Peyer's patch (tissue), 4 donors: ENCODE results near the gene ELOVL7. TPM values are rescaled to one million over a fixed set of nuclear protein-coding genes. Genes with fewer than 3 reads are reported as not detected.
A peak's percentile ranks its signal among the peaks of the same experiment; 100 is the strongest.
"Not testable (repeated sequence)": the region's sequence is repeated elsewhere in the genome, so short reads cannot be mapped to it uniquely, and the experiment has no call there.

ENCODE experiments used
- DNase-seq, 3 donors: peaks; one replicate each; pipeline ENCODE4 v3.0.0-alpha.2; 2017 to 2019
- H3K27ac ChIP-seq, 4 donors: fragments of 200-600 bp; sonication (generic); one replicate each; pipeline ENCODE4 v1.5.1; 2016 to 2019
- H3K27me3 ChIP-seq, 2 donors: fragments of 200-600 bp; sonication (generic); one replicate each; pipeline ENCODE4 v1.5.1; 2019
- H3K36me3 ChIP-seq, 3 donors: fragments of 200-600 bp; sonication (generic); one replicate each; pipeline ENCODE4 v1.5.1; 2016 to 2019
- H3K4me1 ChIP-seq, 4 donors: fragments of 200-600 bp; sonication (generic); one replicate each; pipeline ENCODE4 v1.5.1; 2016 to 2019
- H3K4me3 ChIP-seq, 4 donors: fragments of 200-600 bp; sonication (generic); 1 replicate in 3 of 4; 2 replicates in 1 of 4; pipeline ENCODE4 v1.5.1; 2016 to 2019; ENCODE audit warnings: mild to moderate bottlenecking in 1 of 4
- H3K9me3 ChIP-seq, 4 donors: fragments of 200-600 bp; sonication (generic); one replicate each; pipeline ENCODE4 v1.5.1; 2016 to 2019; ENCODE audit warnings: mild to moderate bottlenecking in 1 of 4
- CTCF ChIP-seq, 6 experiments: fragments of 450-650 bp in 4 of 6; fragments of 200-600 bp in 2 of 6; sonication (generic) in 1 of 6; IDR thresholded peaks; one replicate each; pipeline ENCODE4 v1.5.1; 2017 to 2019; ENCODE audit warnings: antibody characterized with exemption in 6 of 6, mild to moderate bottlenecking in 3 of 6, moderate library complexity in 1 of 6
- POLR2A ChIP-seq, 2 donors: fragments of 450-650 bp; IDR thresholded peaks; one replicate each; pipeline ENCODE4 v1.5.1; 2017; ENCODE audit warnings: antibody characterized with exemption in 2 of 2, mild to moderate bottlenecking in 2 of 2, moderate library complexity in 2 of 2
- total RNA-seq, 4 donors: library from RNA; depleted of rRNA; stranded (reverse); fragments of >200 nt; gene quantifications; one replicate each; pipeline ENCODE4 v1.1.0, GENCODE V29; 2016

Gene ELOVL7
- total RNA-seq, 4 donors from 2014 or later: 5.8 to 77.6 (median 34.3) TPM

- no peaks in the 10 kb centered on the region for H3K9me3 ChIP-seq
- H3K36me3 ChIP-seq: no peaks in the 10 kb centered on the region
- H3K27me3 ChIP-seq: no peaks in the 10 kb centered on the region
- no peak for DNase-seq
- no peak overlapping the region for H3K27ac ChIP-seq
- peaks cover 0 to 5% (median 0%) of the 10 kb centered on the region in 4 donors for H3K4me1 ChIP-seq
- no peak overlapping the region for H3K4me3 ChIP-seq
- TF ChIP-seq POLR2A (IDR thresholded peaks at IDR 0.05) (no peak), CTCF (IDR thresholded peaks at IDR 0.05) (no peak)
Measured at GRCh38 chr5:60803712-60804111, 40.4 kb downstream of the ELOVL7 start.

- H3K27ac ChIP-seq: no peak overlapping the region
- H3K36me3 ChIP-seq: no peaks in the 10 kb centered on the region
- TF ChIP-seq CTCF (IDR thresholded peaks at IDR 0.05) (no peak), POLR2A (IDR thresholded peaks at IDR 0.05) (no peak)
- no peaks in the 10 kb centered on the region for H3K27me3 ChIP-seq
- H3K4me3 ChIP-seq: no peak overlapping the region
- DNase-seq: no peak
- H3K9me3 ChIP-seq: no peaks in the 10 kb centered on the region
- peaks cover 0 to 5% (median 0%) of the 10 kb centered on the region in 4 donors for H3K4me1 ChIP-seq
Measured at GRCh38 chr5:60802986-60803385, 41.1 kb downstream of the ELOVL7 start.

- Histone ChIP-seq H3K9me3 (no peaks in the 10 kb centered on the region), H3K27ac (peak overlapping the region in 1 of 4 donors; percentile 16), H3K4me3 (no peak overlapping the region), H3K36me3 (no peaks in the 10 kb centered on the region), H3K4me1 (peaks cover 0 to 5% (median 0%) of the 10 kb centered on the region in 4 donors), H3K27me3 (no peaks in the 10 kb centered on the region)
- TF ChIP-seq CTCF (IDR thresholded peaks at IDR 0.05) (no peak), POLR2A (IDR thresholded peaks at IDR 0.05) (no peak)
- no peak for DNase-seq
Measured at GRCh38 chr5:60802226-60802625, 41.8 kb downstream of the ELOVL7 start.

GRCh38 chr5:60797482-60798153 lies 46.5 kb downstream of the ELOVL7 start:
- Histone ChIP-seq H3K4me1 (peaks cover 0 to 5% (median 0%) of the 10 kb centered on the region in 4 donors), H3K27ac (no peak overlapping the region), H3K4me3 (no peak overlapping the region), H3K36me3 (no peaks in the 10 kb centered on the region), H3K27me3 (no peaks in the 10 kb centered on the region), H3K9me3 (no peaks in the 10 kb centered on the region)
- no peak for DNase-seq
- TF ChIP-seq CTCF (IDR thresholded peaks at IDR 0.05): no peak
- TF ChIP-seq POLR2A (IDR thresholded peaks at IDR 0.05): no peak

DNA sequence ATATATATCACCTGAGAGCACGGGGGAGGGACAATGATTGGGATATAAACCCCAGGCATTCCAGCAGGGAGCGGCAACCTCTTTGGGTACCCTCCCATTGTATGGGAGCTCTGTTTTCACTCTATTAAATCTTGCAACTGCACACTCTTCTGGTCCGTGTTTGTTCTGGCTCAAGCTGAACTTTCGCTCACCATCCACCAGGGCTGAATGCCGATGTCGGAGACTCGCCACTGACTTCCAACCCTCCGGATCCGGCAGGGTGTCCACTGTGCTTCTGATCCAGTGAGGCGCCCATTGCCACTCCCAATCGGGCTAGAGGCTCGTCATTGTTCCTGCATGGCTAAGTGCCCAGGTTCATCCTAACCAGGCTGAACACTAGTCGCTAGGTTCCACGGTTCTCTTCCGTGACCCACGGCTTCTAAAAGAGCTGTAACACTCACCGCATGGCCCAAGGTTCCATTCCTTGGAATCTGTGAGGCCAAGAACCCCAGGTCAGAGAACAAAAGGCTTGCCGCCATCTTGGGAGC lies 48.6 kb downstream of the ELOVL7 start:
- not testable (repeated sequence) for H3K4me1 ChIP-seq, DNase-seq, H3K9me3 ChIP-seq, H3K27me3 ChIP-seq, H3K4me3 ChIP-seq, H3K36me3 ChIP-seq, H3K27ac ChIP-seq

GRCh38 chr5:60794691-60795090 lies 49.4 kb downstream of the ELOVL7 start:
- no peaks in the 10 kb centered on the region for H3K4me1 ChIP-seq
- H3K27ac ChIP-seq: no peak overlapping the region
- no peak for DNase-seq
- TF ChIP-seq POLR2A (IDR thresholded peaks at IDR 0.05) (no peak), CTCF (IDR thresholded peaks at IDR 0.05) (no peak)
- no peaks in the 10 kb centered on the region for H3K27me3 ChIP-seq
- H3K4me3 ChIP-seq: no peak overlapping the region
- no peaks in the 10 kb centered on the region for H3K36me3 ChIP-seq
- H3K9me3 ChIP-seq: no peaks in the 10 kb centered on the region
